GM12878 (cell line): ENCODE data around the gene DNMBP. TPM values are rescaled to one million over a fixed set of nuclear protein-coding genes. Genes with fewer than 3 reads are reported as not detected.

Experiments used
- ATAC-seq: fragments of 200-7000 bp; cut with Tn5 transposase; 3 replicates; pipeline ENCODE4 v1.9.1; 2020; ENCODE audit warnings: mild to moderate bottlenecking, moderate library complexity
- BruUV-seq: library from RNA; stranded (reverse); fragments of 400-500 nt; replicated peaks from 2 replicates; lab custom pipeline; 2021; lab: Mats Ljungman, UMichigan
- CTCF ChIA-PET: fragments of 300-600 bp; sonication (Branson Sonifier 250); formaldehyde crosslinking; extraction: SDS; loops from one replicate; lab custom pipeline; 2021; ENCODE audit warnings: inconsistent platforms; lab: Yijun Ruan, JAX
- POLR2A ChIA-PET: fragments of 350-600 bp; formaldehyde crosslinking; extraction: SDS; loops from one replicate; lab custom pipeline; 2021; ENCODE audit warnings: inconsistent platforms; lab: Charles Lee
- RAD21 ChIA-PET: fragments of 300-600 bp; sonication (Branson Sonifier 250); formaldehyde crosslinking; loops from one replicate; lab custom pipeline; 2023; ENCODE audit warnings: antibody characterized with exemption; ENCODE audit not compliant: unreplicated experiment; lab: Charles Lee
- SMC1A ChIA-PET: fragments of 300-600 bp; sonication (Branson Sonifier 250); formaldehyde crosslinking; loops from one replicate; lab custom pipeline; 2023; ENCODE audit not compliant: unreplicated experiment, uncharacterized antibody; lab: Charles Lee
- DNase-seq: peaks from one replicate; pipeline ENCODE4 v3.0.0-alpha.2; 2011; ENCODE audit warnings: low read depth, low spot score
- FAIRE-seq: peaks from 3 replicates; lab custom pipeline; 2011; peaks lifted over from hg19 to GRCh38; lab: Jason Lieb, UNC
- H2AFZ ChIP-seq: 2 replicates; pipeline ENCODE4 v1.6.0; 2011; ENCODE audit warnings: low read depth, low read length, control low read depth; ENCODE audit not compliant: control insufficient read depth
- H3K27ac ChIP-seq: 2 replicates; pipeline ENCODE4 v1.5.1; 2011; ENCODE audit warnings: control low read depth; ENCODE audit not compliant: control insufficient read depth, insufficient read depth
- H3K27me3 ChIP-seq, 2 experiments: replicated peaks in 1 of 2; 2 replicates each; pipeline versions ENCODE4 v1.6.0 to v1.6.1; 2011; ENCODE audit warnings: low read length in 1 of 2; ENCODE audit not compliant: control insufficient read depth in 2 of 2, insufficient read depth in 2 of 2
- H3K36me3 ChIP-seq, 2 experiments: 2 replicates each; pipeline ENCODE4 v1.5.1; 2011; ENCODE audit warnings: low read length in 1 of 2; ENCODE audit not compliant: control insufficient read depth in 2 of 2, insufficient read depth in 2 of 2
- H3K4me1 ChIP-seq: 2 replicates; pipeline ENCODE4 v1.6.1; 2011; ENCODE audit warnings: mild to moderate bottlenecking, low read length, moderate library complexity, mixed read lengths; ENCODE audit not compliant: control insufficient read depth, insufficient read depth
- H3K4me2 ChIP-seq: 2 replicates; pipeline ENCODE4 v1.6.0; 2011; ENCODE audit warnings: control low read depth; ENCODE audit not compliant: control insufficient read depth, insufficient read depth
- H3K4me3 ChIP-seq: fragments of 200-600 bp; sonication (generic); 2 replicates; pipeline ENCODE4 v1.5.1; 2016
- H3K79me2 ChIP-seq: 2 replicates; pipeline ENCODE4 v1.6.0; 2011; ENCODE audit warnings: low read length; ENCODE audit not compliant: control insufficient read depth, insufficient read depth
- H3K9ac ChIP-seq: 2 replicates; pipeline ENCODE4 v1.8.0; 2011; ENCODE audit warnings: low read length, control low read depth, mixed read lengths; ENCODE audit not compliant: control insufficient read depth, insufficient read depth
- H3K9me3 ChIP-seq: replicated peaks from 3 replicates; pipeline ENCODE4 v1.5.1; 2011; ENCODE audit warnings: mild to moderate bottlenecking, low read length; ENCODE audit not compliant: control insufficient read depth, insufficient read depth
- H4K20me1 ChIP-seq: 2 replicates; pipeline ENCODE4 v1.6.0; 2011; ENCODE audit not compliant: control insufficient read depth, insufficient read depth
- WGBS: methylation state at CpG from one replicate; pipeline ENCODE4 v1.1.6; 2016; ENCODE audit warnings: low lambda C conversion rate; ENCODE audit not compliant: insufficient replicate concordance, insufficient coverage; ENCODE audit errors: missing lambda C conversion rate; 5-methylcytosine and 5-hydroxymethylcytosine counted together
- in situ Hi-C: fragments of 300-500 bp; cut with MboI; formaldehyde crosslinking; loops from 9 replicates; pipeline ENCODE4 v1.14.3; 2018; ENCODE audit warnings: mixed read lengths
- intact Hi-C: fragments of 100-400 bp; cut with micrococcal nuclease; formaldehyde crosslinking; loops from one replicate; pipeline ENCODE4 v1.14.2; 2022; ENCODE audit not compliant: unreplicated experiment
- polyA plus RNA-seq, 11 experiments: library from polyadenylated mRNA; depleted of rRNA in 4 of 11; unstranded in 6 of 11; stranded (reverse) in 5 of 11; fragments of >200 nt; fragmentation: Nextera tagmentation in 4 of 11; fragmentation: Illumina TruSeq in 1 of 11; extraction: Ambion mirVana in 4 of 11; extraction: Trizol in 1 of 11; gene quantifications; 1 replicate in 1 of 11; 2 replicates in 10 of 11; pipeline versions ENCODE4 v1.2.1 to v1.2.3, GENCODE V29; 2011 to 2016; ENCODE audit warnings: inconsistent platforms in 2 of 11, missing spikeins in 2 of 11, low read depth in 1 of 11
- total RNA-seq, 4 experiments: library from RNA; depleted of rRNA in 3 of 4; stranded (reverse); fragments of >200 nt in 3 of 4; fragmentation: Illumina TruSeq in 1 of 4; extraction: Trizol in 1 of 4; gene quantifications; 2 replicates each; pipeline versions ENCODE4 v1.2.1 to v1.2.3, GENCODE V29; 2013 to 2021
- TF ChIP-seq, protein P1 (sequence below): fragments of 450-650 bp; formaldehyde crosslinking; IDR thresholded peaks from 2 replicates; pipeline ENCODE4 v1.4.0; 2020; ENCODE audit warnings: mild to moderate bottlenecking, moderate library complexity

DNMBP gene
- total and polyA plus RNA-seq, 10 of the 15 experiments (the other 5 are each of a cell fraction or from before 2014, with no cell fraction given) = 7.1 to 45.0 (median 22.0) TPM

DNA sequence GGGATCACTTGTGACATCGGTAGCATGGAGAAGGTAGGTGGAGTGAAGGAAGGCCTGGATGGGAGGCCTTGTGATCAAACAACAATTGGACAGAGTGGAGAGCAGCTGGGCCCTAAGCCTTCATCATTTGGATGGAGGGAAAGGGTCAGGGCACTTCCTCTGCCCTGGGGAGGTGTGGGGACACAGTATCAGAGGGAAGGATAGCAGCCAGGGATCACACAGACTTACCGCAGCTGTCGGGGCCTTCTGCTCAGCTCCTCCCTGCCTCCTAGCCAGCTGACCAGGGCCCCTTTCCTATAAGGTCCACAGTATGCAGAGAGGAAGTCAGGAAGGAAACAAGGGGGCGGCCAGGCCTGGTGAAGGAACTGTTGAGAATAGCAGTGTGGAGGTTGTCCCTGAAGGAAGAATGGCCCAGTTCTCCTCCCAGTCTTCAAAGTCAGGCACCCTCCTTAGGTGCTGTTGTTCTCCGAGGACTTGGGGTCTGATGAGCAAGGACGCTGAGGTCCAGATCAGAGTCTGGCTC, 165.3 kb downstream of the DNMBP start:
- Histone ChIP-seq H3K79me2 (no peaks in the 10 kb centered on the region), H3K4me3 (no peak overlapping the region), H4K20me1 (no peaks in the 10 kb centered on the region), H3K9me3 (no peaks in the 10 kb centered on the region), H3K4me1 (0 out of 2 replicates have a peak, but pooled peaks cover 2% of the 10 kb centered on the region), H3K27me3 (no peaks in the 10 kb centered on the region), H3K27ac (no peak overlapping the region), H3K9ac (no peak overlapping the region), H3K36me3 (no peaks in the 10 kb centered on the region), H3K4me2 (no peak overlapping the region), H2AFZ (no peak overlapping the region)
- in situ Hi-C loops = loop anchor here (5.0 kb wide), 1 partner anchor 203 kb away; no protein-coding TSS in a partner anchor
- ChIA-PET RAD21 (interaction anchor here (1.5 to 9.4 kb wide), 5 partner anchors 10 to 204 kb away, joined by 4 to 152 read pairs (median 10); no protein-coding TSS in a partner anchor), SMC1A (interaction anchor here (1.1 to 9.1 kb wide), 8 partner anchors 9 to 588 kb away, joined by 3 to 173 read pairs (median 6); no protein-coding TSS in a partner anchor), CTCF (interaction anchor here (0.6 to 15.9 kb wide), 12 partner anchors 8 to 396 kb away, joined by 3 to 340 read pairs (median 4); no protein-coding TSS in a partner anchor), POLR2A (no interaction called here)
- FAIRE-seq (no peak), ATAC-seq (no peak), DNase-seq (no peak)
- WGBS = 71% methylated on average over 6 of the region's 6 CpGs
- intact Hi-C loops = loop anchor here (10.0 kb wide), 1 partner anchor 340 kb away; the partner anchor contains the start of gene ERLIN1
- BruUV-seq = no TSS peak
- TF ChIP-seq, protein P1, sequence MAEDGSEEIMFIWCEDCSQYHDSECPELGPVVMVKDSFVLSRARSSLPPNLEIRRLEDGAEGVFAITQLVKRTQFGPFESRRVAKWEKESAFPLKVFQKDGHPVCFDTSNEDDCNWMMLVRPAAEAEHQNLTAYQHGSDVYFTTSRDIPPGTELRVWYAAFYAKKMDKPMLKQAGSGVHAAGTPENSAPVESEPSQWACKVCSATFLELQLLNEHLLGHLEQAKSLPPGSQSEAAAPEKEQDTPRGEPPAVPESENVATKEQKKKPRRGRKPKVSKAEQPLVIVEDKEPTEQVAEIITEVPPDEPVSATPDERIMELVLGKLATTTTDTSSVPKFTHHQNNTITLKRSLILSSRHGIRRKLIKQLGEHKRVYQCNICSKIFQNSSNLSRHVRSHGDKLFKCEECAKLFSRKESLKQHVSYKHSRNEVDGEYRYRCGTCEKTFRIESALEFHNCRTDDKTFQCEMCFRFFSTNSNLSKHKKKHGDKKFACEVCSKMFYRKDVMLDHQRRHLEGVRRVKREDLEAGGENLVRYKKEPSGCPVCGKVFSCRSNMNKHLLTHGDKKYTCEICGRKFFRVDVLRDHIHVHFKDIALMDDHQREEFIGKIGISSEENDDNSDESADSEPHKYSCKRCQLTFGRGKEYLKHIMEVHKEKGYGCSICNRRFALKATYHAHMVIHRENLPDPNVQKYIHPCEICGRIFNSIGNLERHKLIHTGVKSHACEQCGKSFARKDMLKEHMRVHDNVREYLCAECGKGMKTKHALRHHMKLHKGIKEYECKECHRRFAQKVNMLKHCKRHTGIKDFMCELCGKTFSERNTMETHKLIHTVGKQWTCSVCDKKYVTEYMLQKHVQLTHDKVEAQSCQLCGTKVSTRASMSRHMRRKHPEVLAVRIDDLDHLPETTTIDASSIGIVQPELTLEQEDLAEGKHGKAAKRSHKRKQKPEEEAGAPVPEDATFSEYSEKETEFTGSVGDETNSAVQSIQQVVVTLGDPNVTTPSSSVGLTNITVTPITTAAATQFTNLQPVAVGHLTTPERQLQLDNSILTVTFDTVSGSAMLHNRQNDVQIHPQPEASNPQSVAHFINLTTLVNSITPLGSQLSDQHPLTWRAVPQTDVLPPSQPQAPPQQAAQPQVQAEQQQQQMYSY (CRISPR knock-in tag) = no peak
